H9 (cell line): Measurements from ENCODE around the gene ZBTB22. TPM values are rescaled to one million over a fixed set of nuclear protein-coding genes. Genes with fewer than 3 reads are reported as not detected.
"Not testable (repeated sequence)": the region's sequence is repeated elsewhere in the genome, so short reads cannot be mapped to it uniquely, and the experiment has no call there.

Experiments
- DNase-seq: peaks from one replicate; pipeline ENCODE4 v3.0.0-alpha.2; 2017
- H2AFZ ChIP-seq: one replicate; pipeline ENCODE4 v1.6.1; 2013; ENCODE audit warnings: mild to moderate bottlenecking, low read length, control low read depth, moderate library complexity
- H2AK5ac ChIP-seq: 2 replicates; pipeline ENCODE4 v1.6.1; 2013; ENCODE audit warnings: low read length, control low read depth, mixed read lengths; ENCODE audit not compliant: insufficient read length
- H2BK120ac ChIP-seq: one replicate; pipeline ENCODE4 v1.6.1; 2013; ENCODE audit warnings: low read depth, mild to moderate bottlenecking, low read length, control low read depth, inconsistent platforms; ENCODE audit not compliant: poor library complexity, severe bottlenecking
- H2BK12ac ChIP-seq: 2 replicates; pipeline ENCODE4 v1.6.1; 2013; ENCODE audit warnings: low read length, control low read depth, mixed read lengths, low read depth; ENCODE audit not compliant: insufficient read length
- H2BK15ac ChIP-seq: 2 replicates; pipeline ENCODE4 v1.6.1; 2013; ENCODE audit warnings: low read depth, low read length, control low read depth
- H2BK20ac ChIP-seq: one replicate; pipeline ENCODE4 v1.6.1; 2013; ENCODE audit warnings: low read depth, mild to moderate bottlenecking, low read length, control low read depth, inconsistent platforms; ENCODE audit not compliant: poor library complexity, severe bottlenecking
- H2BK5ac ChIP-seq: 2 replicates; pipeline ENCODE4 v1.6.1; 2013; ENCODE audit warnings: low read length, control low read depth, mixed read lengths; ENCODE audit not compliant: insufficient read length
- H3K14ac ChIP-seq: 2 replicates; pipeline ENCODE4 v1.6.1; 2013; ENCODE audit warnings: low read length, control low read depth; ENCODE audit not compliant: insufficient read depth
- H3K18ac ChIP-seq: 2 replicates; pipeline ENCODE4 v1.6.1; 2013; ENCODE audit warnings: low read depth, mild to moderate bottlenecking, mixed read lengths, low read length, control low read depth; ENCODE audit not compliant: insufficient read length
- H3K23ac ChIP-seq: 2 replicates; pipeline ENCODE4 v1.6.1; 2013; ENCODE audit warnings: low read length, control low read depth, mixed read lengths, low read depth; ENCODE audit not compliant: insufficient read length
- H3K23me2 ChIP-seq: 2 replicates; pipeline ENCODE4 v1.6.1; 2013; ENCODE audit warnings: low read depth, mild to moderate bottlenecking, mixed read lengths, low read length, control low read depth; ENCODE audit not compliant: insufficient read length, poor library complexity, severe bottlenecking
- H3K27ac ChIP-seq: 2 replicates; pipeline ENCODE4 v1.5.1; 2013; ENCODE audit warnings: low read length, control low read depth, mixed read lengths, low read depth; ENCODE audit not compliant: insufficient read length
- H3K27me3 ChIP-seq: 2 replicates; pipeline ENCODE4 v1.6.1; 2013; ENCODE audit warnings: low read length, control low read depth, inconsistent platforms; ENCODE audit not compliant: insufficient read depth
- H3K4ac ChIP-seq: 2 replicates; pipeline ENCODE4 v1.6.1; 2013; ENCODE audit warnings: low read depth, mild to moderate bottlenecking, control low read depth, inconsistent platforms, low read length, moderate library complexity
- H3K4me1 ChIP-seq: 2 replicates; pipeline ENCODE4 v1.6.1; 2013; ENCODE audit warnings: low read length, control low read depth, inconsistent platforms; ENCODE audit not compliant: insufficient read depth
- H3K4me2 ChIP-seq: 2 replicates; pipeline ENCODE4 v1.6.1; 2013; ENCODE audit warnings: low read length, control low read depth, mixed read lengths; ENCODE audit not compliant: insufficient read length, insufficient read depth
- H3K56ac ChIP-seq: 2 replicates; pipeline ENCODE4 v1.6.1; 2013; ENCODE audit warnings: low read depth, mild to moderate bottlenecking, mixed read lengths, low read length, control low read depth; ENCODE audit not compliant: insufficient read length
- H3K79me1 ChIP-seq: 2 replicates; pipeline ENCODE4 v1.6.1; 2013; ENCODE audit warnings: low read depth, mild to moderate bottlenecking, moderate library complexity, low read length, control low read depth, inconsistent platforms; ENCODE audit not compliant: insufficient read depth, poor library complexity, severe bottlenecking
- H3K79me2 ChIP-seq: 2 replicates; pipeline ENCODE4 v1.6.1; 2013; ENCODE audit warnings: low read length, control low read depth, inconsistent platforms; ENCODE audit not compliant: insufficient read depth
- H3K9ac ChIP-seq: 2 replicates; pipeline ENCODE4 v1.6.1; 2013; ENCODE audit warnings: low read length, control low read depth, mixed read lengths; ENCODE audit not compliant: insufficient read length; ENCODE audit errors: extremely low read depth
- H3K9me3 ChIP-seq: one replicate; pipeline ENCODE4 v1.6.1; 2013; ENCODE audit warnings: low read depth, low read length, inconsistent platforms; ENCODE audit not compliant: control insufficient read depth
- H3T11ph ChIP-seq: one replicate; pipeline ENCODE4 v1.6.1; 2013; ENCODE audit warnings: mild to moderate bottlenecking, low read length, control low read depth, inconsistent platforms
- H4K20me1 ChIP-seq: one replicate; pipeline ENCODE4 v1.6.1; 2013; ENCODE audit not compliant: control insufficient read depth, insufficient read length, insufficient read depth
- H4K5ac ChIP-seq: 2 replicates; pipeline ENCODE4 v1.6.1; 2013; ENCODE audit warnings: low read depth, mild to moderate bottlenecking, mixed read lengths, low read length, control low read depth; ENCODE audit not compliant: insufficient read length
- H4K8ac ChIP-seq: replicated peaks from 2 replicates; pipeline ENCODE4 v1.6.1; 2013; ENCODE audit warnings: low read length, control low read depth, mixed read lengths, low read depth; ENCODE audit not compliant: insufficient read length
- H4K91ac ChIP-seq: 2 replicates; pipeline ENCODE4 v1.6.1; 2013; ENCODE audit warnings: low read depth, mild to moderate bottlenecking, moderate library complexity, mixed read lengths, low read length, control low read depth; ENCODE audit not compliant: insufficient read length
- H3K27ac Mint-ChIP-seq, 3 experiments: 2 replicates in 2 of 3; 3 replicates in 1 of 3; pipeline ENCODE4 v1.8.0; 2020 to 2021; ENCODE audit warnings: mixed read lengths in 3 of 3, mild to moderate bottlenecking in 1 of 3, moderate library complexity in 1 of 3
- H3K27me3 Mint-ChIP-seq: 2 replicates; pipeline ENCODE4 v1.8.0; 2021; ENCODE audit warnings: low read depth, mild to moderate bottlenecking, moderate library complexity, mixed read lengths
- H3K36me3 Mint-ChIP-seq, 3 experiments: 2 replicates in 2 of 3; 3 replicates in 1 of 3; pipeline ENCODE4 v1.8.0; 2020 to 2021; ENCODE audit warnings: low read depth in 3 of 3, mixed read lengths in 3 of 3; ENCODE audit not compliant: insufficient read depth in 1 of 3
- H3K4me1 Mint-ChIP-seq, 2 experiments: 2 replicates each; pipeline ENCODE4 v1.8.0; 2020; ENCODE audit warnings: mixed read lengths in 2 of 2
- H3K4me3 Mint-ChIP-seq, 2 experiments: 2 replicates in 1 of 2; 3 replicates in 1 of 2; pipeline ENCODE4 v1.8.0; 2020 to 2021; ENCODE audit warnings: mild to moderate bottlenecking in 2 of 2, mixed read lengths in 2 of 2, moderate library complexity in 1 of 2
- H3K9me3 Mint-ChIP-seq, 2 experiments: 2 replicates in 1 of 2; 3 replicates in 1 of 2; pipeline ENCODE4 v1.8.0; 2020; ENCODE audit warnings: mild to moderate bottlenecking in 2 of 2, mixed read lengths in 2 of 2, moderate library complexity in 1 of 2
- WGBS: extraction: QIAGEN DNeasy Blood & Tissue Kit; methylation state at CpG from one replicate; pipeline ENCODE4 v1.1.7; 2013; ENCODE audit warnings: missing lambda C conversion rate, low lambda C conversion rate, mixed read lengths; ENCODE audit not compliant: insufficient read length; ENCODE audit errors: extremely low coverage; 5-methylcytosine and 5-hydroxymethylcytosine counted together
- total RNA-seq: library from RNA; stranded (reverse); gene quantifications from 2 replicates; pipeline ENCODE4 v1.2.1, GENCODE V29; 2021
- TF ChIP-seq, protein P1 (sequence below): fragments of 200-600 bp; sonication (generic); conservative IDR thresholded peaks from 3 replicates; pipeline ENCODE4 v1.8.0; 2021; ENCODE audit warnings: antibody characterized with exemption, mild to moderate bottlenecking

ZBTB22 gene
- total RNA-seq, 1 experiment from 2014 or later: 8.1 TPM

DNA sequence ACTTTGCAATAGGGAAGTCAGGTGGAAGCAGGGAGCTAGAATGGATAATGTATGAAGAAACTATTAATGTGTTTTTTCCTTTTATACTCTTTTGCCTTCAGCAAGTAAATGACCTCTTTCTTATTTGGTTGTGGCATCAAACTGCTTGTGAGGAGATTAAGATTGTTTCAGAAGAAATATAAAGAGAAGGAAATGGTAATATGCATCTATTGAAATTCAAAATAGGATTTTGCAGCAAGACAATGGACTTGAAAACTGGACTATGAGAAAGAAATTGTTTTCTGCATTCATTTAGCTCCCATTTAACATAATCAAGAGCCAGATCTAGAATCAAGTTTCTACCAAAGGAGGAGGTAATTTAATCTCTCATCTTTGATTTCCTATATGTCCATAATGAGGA is 41.8 kb upstream of the ZBTB22 start:
- Histone ChIP-seq H3K4me1 (peaks cover 2% of the 10 kb centered on the region; the same call in 1 of the 2 replicates), H3K27ac (no peak overlapping the region), H4K91ac (no peak overlapping the region), H3K56ac (no peak overlapping the region), H3K23me2 (no peaks in the 10 kb centered on the region), H2BK15ac (no peak overlapping the region), H4K8ac (no peak overlapping the region), H3K14ac (no peak overlapping the region), H2AK5ac (no peak overlapping the region), H3K18ac (no peak overlapping the region), H3T11ph (no peak overlapping the region), H3K79me2 (no peaks in the 10 kb centered on the region), H3K9me3 (no peaks in the 10 kb centered on the region), H2BK120ac (no peak overlapping the region), H3K9ac (no peak overlapping the region), H3K4me2 (no peak overlapping the region), H3K4ac (no peak overlapping the region), H2BK12ac (no peak overlapping the region), H3K27me3 (no peaks in the 10 kb centered on the region), H4K5ac (no peak overlapping the region), H3K79me1 (no peaks in the 10 kb centered on the region), H2BK20ac (no peak overlapping the region), H2AFZ (no peak overlapping the region), H4K20me1 (no peaks in the 10 kb centered on the region), H3K23ac (no peak overlapping the region), H2BK5ac (no peak overlapping the region)
- H3K36me3 Mint-ChIP-seq: no peaks in the 10 kb centered on the region
- H3K27ac Mint-ChIP-seq: no peak overlapping the region
- no peak for DNase-seq
- no peaks in the 10 kb centered on the region; a peak in 1 of 5 replicates for H3K9me3 Mint-ChIP-seq
- H3K4me3 Mint-ChIP-seq: no peak overlapping the region
- peaks cover 2% of the 10 kb centered on the region; the same call in 1 of the 2 replicates for H3K27me3 Mint-ChIP-seq
- peaks cover 35 to 49% of the 10 kb centered on the region in 2 experiments for H3K4me1 Mint-ChIP-seq
- TF ChIP-seq, protein P1, sequence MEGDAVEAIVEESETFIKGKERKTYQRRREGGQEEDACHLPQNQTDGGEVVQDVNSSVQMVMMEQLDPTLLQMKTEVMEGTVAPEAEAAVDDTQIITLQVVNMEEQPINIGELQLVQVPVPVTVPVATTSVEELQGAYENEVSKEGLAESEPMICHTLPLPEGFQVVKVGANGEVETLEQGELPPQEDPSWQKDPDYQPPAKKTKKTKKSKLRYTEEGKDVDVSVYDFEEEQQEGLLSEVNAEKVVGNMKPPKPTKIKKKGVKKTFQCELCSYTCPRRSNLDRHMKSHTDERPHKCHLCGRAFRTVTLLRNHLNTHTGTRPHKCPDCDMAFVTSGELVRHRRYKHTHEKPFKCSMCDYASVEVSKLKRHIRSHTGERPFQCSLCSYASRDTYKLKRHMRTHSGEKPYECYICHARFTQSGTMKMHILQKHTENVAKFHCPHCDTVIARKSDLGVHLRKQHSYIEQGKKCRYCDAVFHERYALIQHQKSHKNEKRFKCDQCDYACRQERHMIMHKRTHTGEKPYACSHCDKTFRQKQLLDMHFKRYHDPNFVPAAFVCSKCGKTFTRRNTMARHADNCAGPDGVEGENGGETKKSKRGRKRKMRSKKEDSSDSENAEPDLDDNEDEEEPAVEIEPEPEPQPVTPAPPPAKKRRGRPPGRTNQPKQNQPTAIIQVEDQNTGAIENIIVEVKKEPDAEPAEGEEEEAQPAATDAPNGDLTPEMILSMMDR: no peak

DNA sequence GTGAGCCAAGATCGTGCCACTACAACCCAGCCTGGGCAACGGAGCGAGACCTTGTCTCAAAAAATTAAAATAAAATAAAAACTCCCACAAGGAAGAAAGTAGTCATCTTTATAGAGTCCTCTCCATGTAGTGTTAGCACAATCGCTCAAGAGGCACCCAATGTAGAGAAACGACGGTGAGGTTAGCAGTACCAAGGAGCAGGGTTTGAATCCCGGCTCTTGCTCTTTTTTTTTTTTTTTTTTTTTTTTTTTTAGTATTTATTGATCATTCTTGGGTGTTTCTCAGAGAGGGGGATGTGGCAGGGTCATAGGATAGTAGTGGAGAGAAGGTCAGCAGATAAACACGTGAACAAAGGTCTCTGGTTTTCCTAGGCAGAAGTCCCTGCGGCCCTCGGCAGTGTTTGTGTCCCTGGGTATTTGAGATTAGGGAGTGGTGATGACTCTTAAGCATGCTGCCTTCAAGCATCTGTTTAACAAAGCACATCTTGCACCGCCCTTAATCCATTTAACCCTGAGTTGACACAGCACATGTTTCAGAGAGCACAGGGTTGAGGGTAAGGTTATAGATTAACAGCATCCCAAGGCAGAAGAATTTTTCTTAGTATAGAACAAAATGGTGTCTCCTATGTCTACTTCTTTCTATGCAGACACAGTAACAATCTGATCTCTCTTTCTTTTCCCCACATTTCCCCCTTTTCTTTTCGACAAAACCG is 39.8 kb upstream of the ZBTB22 start:
- not testable (repeated sequence) for H2BK120ac ChIP-seq, H2BK12ac ChIP-seq, H4K91ac ChIP-seq, H3K23me2 ChIP-seq, H3K23ac ChIP-seq, H2BK5ac ChIP-seq, H3K4me3 Mint-ChIP-seq, H4K5ac ChIP-seq, H3K18ac ChIP-seq, H3K27me3 Mint-ChIP-seq, H3K27me3 ChIP-seq, H3K4me1 ChIP-seq, H3K9me3 ChIP-seq, H3K27ac ChIP-seq, H3K36me3 Mint-ChIP-seq, H3K9me3 Mint-ChIP-seq, H3K14ac ChIP-seq, DNase-seq, H2AK5ac ChIP-seq, H2BK15ac ChIP-seq, H3K56ac ChIP-seq, H3K79me1 ChIP-seq, H4K20me1 ChIP-seq, H3K4ac ChIP-seq, H3T11ph ChIP-seq, H3K79me2 ChIP-seq, H3K9ac ChIP-seq, H2BK20ac ChIP-seq, H4K8ac ChIP-seq, H3K4me2 ChIP-seq, H2AFZ ChIP-seq
- no CpG with 5 or more reads among the region's 13 CpGs for WGBS
- Mint-ChIP-seq H3K27ac (peak overlapping the region in 2 of 3 experiments; percentile 48 to 61; a peak in 4 of 7 replicates), H3K4me1 (peaks cover 29 to 37% of the 10 kb centered on the region in 2 experiments)
